HG03135 (cell line): ENCODE data around the gene TUBGCP2.

Experiments
- ATAC-seq: cut with Tn5 transposase; IDR thresholded peaks from one replicate; pipeline ENCODE4 v1.9.1; 2021; ENCODE audit warnings: mild to moderate bottlenecking, moderate library complexity; ENCODE audit not compliant: unreplicated experiment

Gene TUBGCP2

DNA sequence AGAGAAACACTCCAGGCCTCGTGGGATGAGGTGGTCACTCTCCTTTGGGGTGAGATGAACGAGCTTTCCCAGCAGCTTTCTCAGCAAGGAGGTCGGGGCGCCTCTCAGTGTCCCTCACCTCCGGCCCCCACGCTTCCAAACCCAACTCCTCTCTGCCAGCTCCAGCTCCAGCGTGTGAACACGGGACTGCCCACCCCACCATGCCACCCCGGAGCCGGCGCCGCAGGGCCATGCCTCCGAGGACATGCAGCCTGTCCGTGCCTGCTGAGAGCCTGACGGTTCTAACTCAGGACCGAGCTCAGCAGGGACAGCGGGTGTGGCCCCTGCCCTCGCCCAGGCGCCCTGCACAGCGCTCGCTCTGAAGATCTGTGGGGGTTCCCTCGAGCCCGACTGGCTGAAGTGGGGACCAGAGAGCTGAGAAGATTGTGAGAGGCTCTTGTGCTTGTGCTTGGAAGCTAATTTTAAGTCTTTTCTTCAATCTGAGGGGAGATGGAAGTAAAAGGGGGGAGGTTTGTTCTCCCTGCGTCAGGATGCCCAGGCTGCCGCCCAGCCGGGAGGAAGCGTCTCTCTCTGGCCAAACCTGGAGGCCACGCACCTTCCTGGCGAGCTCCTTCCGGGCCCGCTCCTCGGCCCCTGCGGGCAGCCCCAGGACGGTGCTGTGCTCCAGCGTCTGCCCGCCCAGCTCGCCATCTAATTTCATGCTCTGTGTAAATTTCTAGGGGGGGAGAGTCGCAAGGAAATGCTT, 26.9 kb downstream of the TUBGCP2 start:
- ATAC-seq = no peak

- ATAC-seq = no peak
Measured at GRCh38 chr10:133281084-133281483, 27.6 kb downstream of the TUBGCP2 start.

- no peak for ATAC-seq
Measured at GRCh38 chr10:133280391-133281059, 28.1 kb downstream of the TUBGCP2 start.

GRCh38 chr10:133279326-133280226, 29.1 kb downstream of the TUBGCP2 start:
- no peak for ATAC-seq

DNA sequence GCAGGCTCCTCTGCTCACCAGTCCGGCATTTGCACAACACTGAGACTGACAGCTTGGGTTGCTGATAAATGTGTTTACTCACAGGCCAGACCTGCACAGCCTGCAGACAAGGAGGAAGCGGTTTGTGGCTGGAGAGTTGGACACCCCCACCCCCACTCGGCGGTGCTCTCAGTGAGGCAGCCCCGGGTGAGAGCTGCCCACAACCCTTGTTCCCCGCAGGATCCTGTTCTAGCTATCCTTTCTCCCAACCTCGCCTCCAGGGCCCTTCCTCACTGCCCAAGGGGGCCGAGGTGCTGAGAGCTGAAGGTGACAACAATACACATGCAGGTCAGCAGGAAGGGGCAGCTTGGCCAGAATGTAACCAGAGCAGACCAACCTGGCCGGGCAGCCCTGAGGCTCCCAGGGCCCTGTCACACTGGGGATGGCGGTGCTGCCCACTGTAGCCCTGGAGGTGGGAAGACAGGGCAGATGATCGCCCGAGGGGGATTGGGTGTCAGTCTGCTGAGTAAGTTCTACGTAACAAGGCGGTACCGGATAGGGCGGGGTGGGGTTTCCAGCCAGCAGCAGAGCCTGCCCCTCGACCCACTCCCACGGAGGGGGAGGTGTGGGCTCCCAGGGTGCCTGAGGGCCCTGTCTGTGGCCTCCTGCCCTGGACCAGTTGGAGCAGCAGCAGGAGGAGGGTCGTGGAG, 30.0 kb downstream of the TUBGCP2 start:
- ATAC-seq = peak; percentile 40

DNA sequence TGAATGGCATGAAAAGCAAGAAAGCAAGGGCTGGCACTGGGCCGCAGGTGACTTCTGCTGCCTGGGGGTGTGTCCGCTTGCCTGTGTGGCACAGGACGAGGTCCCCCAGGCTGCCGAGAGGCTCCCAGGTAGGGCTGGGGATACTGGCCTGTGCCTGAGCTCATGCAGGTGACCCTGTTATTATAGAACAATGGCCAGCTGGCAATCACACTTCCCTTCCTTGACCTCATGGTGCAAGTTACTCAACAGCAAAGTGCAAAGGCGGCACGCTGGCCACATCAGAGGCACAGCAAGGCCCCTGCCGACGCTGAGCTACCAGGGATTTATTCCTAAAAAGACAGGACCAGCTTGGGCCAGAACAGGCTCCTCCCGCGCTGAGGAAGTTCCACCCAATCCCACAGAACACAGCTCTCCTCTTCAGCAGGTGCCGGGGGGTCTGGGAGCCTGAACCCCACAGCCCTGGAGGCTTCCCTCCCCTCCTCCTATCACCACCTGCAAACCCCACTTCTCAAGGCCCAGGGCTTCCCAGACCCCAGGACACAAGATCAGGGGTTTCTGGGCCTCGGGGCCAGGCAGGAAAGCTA, 30.6 kb downstream of the TUBGCP2 start:
- ATAC-seq = no peak

GRCh38 chr10:133277277-133277992, 31.2 kb downstream of the TUBGCP2 start:
- ATAC-seq = no peak

DNA sequence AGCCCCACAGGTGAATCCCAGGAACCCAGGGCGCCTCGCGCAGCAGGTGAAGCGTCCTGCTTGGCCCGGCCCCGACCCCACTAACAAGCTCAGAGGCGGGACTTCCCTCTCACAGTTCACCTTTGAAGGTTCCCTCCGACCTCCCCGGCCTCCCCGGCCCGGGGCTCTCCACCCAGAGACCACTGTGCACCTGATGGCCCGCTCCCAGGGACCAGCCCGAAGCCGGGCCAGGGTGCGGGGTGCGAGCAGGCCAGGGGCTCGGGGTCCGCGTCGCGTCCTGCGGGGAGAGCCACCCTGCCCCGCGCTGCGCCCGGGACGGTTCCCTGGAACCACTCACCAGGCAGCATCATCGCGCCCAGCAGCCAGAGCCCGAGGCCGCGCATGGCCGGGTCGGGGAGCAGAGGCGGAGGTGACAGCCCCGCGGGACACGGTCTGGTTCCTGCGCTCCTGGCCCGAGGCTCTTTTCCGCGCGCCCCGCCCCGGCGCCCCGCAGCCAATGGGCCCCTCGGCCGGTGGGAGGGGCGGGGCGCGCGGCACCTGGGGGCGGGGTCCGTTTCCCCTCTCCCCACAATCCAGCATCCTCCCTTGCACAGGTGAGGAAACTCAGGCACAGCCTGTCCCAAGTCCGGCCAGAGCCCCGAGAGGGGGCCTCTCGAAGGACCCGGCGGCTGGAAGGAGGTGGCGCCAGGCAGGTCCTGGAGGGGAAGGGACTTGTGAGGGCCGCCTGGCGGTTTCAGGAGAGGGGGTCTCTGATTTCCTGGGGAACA, 32.1 kb downstream of the TUBGCP2 start, which contains the start of gene ADAM8:
TSS of gene ADAM8 (minus strand) at position 434 of the 767 bp plus-strand sequence. CDS start at position 383, 51 bp downstream.
- peak; percentile 37 for ATAC-seq

DNA sequence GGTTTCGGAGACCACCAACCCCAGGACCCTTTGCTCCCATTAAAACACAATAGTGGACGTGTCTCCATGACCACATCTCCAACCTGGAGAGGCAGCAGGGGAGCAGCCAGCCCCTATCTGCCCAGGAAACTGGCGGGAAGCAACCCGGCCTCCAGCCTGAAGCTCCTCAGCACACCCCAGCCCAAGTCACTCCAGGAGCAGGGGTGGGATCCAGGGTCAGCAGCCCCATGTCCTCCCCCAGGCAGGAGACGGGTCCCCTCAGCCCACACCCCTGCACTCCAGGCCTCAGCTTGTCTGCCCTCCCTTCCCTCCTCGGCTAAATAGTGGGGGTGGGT, 32.6 kb downstream of the TUBGCP2 start:
- ATAC-seq = peak; percentile 0

- peak; percentile 37 for ATAC-seq
Measured at GRCh38 chr10:133275684-133276092, 33.0 kb downstream of the TUBGCP2 start.

DNA sequence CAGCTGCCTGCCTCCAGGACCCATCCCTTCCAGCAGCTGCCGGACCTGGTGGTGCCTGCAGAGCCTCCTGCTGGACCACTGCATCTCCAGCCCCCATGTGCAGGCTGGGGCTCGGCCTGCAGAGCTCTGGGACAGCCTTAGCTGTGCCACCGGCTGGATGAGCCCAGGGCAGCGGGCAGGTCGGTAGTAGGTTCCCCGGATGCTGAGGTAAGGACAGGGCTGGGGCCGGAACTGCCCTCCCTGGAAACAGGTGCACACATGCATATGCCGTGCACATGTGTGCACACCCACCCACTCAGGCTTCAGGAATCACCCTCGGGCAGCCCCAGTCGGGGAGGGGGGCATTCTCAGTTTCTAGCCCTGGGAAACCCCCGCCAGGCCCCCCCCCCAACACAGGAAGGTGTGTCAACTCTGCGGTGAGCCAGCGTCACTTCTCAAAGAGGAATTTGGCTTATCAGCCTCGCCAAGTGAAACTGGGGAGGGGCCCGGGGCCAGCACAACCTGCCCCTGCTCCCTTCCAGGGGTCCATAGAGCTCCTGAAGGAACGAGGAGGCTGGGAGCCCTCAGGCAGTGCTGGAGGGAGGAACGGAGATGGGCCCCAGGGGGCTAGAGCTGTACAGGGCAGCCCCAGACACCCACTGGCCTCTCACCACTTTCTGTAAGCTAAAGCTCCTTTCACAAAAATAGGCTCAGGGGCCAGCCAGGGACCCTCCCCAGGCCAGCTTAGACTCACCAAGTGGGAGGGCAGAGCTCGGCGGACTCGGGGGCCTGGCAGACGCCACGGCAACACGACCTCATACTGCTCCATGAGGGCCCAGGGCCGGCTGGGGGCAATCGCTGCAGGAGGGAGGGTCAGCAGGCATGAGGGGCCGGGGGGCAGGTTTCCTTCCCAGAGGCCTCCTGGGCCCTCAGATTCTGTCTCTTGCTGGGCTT, 33.7 kb downstream of the TUBGCP2 start:
- ATAC-seq = peak; percentile 48

DNA sequence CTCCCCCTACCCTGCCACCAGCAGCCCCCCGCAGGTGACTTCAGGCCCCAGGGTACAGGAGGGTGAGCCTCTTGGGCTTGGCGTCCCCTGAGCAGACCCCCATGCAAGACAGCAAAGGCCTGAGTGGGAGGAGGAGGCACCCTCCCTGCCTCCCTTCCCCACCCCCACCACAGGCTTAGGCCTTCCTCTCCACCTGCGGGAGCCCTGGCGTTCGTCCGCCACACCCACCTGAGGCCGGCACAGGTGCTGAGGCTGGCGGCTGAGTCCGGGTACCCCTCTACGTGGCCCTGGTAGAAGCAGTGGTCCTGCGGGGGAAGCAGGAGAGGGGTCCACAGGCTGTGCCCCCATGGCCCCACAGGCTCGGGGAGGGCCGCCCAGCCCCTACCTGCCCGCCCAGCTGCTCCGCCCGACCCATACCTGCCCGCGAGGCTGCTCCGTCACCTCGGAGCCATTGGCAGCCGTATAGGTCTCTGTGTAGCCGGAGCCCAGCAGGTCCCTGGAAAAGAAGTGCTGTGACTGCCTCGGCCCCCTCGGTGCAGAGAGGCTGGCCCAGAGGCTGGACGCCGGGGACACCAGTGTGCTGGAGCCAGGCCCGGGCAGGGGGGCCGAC, 35.0 kb downstream of the TUBGCP2 start:
- no peak for ATAC-seq

DNA sequence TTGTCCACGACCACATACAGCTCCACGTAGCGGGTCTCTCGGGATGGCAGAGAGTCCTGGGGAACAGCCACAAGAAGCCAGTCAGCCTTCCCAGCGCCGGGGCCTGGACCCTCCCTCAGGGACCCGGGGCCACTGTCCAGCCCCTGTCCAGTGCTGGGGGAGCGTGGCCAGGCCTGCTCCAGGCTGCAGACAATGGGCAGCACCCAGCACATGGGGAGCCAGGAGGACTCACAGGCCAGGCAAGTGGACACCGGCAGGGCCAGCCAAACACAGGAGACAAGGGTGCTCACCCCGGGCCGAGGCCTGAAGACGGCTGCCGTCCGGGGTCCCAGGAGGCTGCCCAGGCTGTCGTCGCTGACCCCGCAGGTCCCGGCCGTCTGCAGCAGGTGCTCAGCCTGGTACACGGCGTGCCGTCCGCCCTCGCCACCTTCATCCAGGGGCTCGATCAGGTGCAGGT, 35.7 kb downstream of the TUBGCP2 start:
- ATAC-seq = no peak

GRCh38 chr10:133272301-133272963, 36.2 kb downstream of the TUBGCP2 start:
- no peak for ATAC-seq

GRCh38 chr10:133271521-133272300, 37.0 kb downstream of the TUBGCP2 start:
- no peak for ATAC-seq

GRCh38 chr10:133270773-133271297, 37.8 kb downstream of the TUBGCP2 start:
- no peak for ATAC-seq
